Nephron progenitor cell (in vitro differentiated cells): ENCODE measurements around the gene ZFPM1.

Source experiments
- DNase-seq: peaks from one replicate; pipeline ENCODE4 v3.0.0; 2021
- H3K27ac Mint-ChIP-seq: 2 replicates; pipeline ENCODE4 v1.8.0; 2021; ENCODE audit warnings: mild to moderate bottlenecking, moderate library complexity, mixed read lengths
- H3K27me3 Mint-ChIP-seq: 2 replicates; pipeline ENCODE4 v1.8.0; 2021; ENCODE audit warnings: mild to moderate bottlenecking, low read depth, mixed read lengths; ENCODE audit not compliant: poor library complexity
- H3K36me3 Mint-ChIP-seq: 2 replicates; pipeline ENCODE4 v1.8.0; 2021; ENCODE audit warnings: low read depth, mixed read lengths
- H3K4me1 Mint-ChIP-seq: 2 replicates; pipeline ENCODE4 v1.8.0; 2021; ENCODE audit warnings: mixed read lengths
- H3K4me3 Mint-ChIP-seq: 2 replicates; pipeline ENCODE4 v1.8.0; 2021; ENCODE audit warnings: mild to moderate bottlenecking, moderate library complexity, mixed read lengths
- H3K9me3 Mint-ChIP-seq: 2 replicates; pipeline ENCODE4 v1.8.0; 2021; ENCODE audit warnings: mild to moderate bottlenecking, moderate library complexity, mixed read lengths
- CTCF ChIP-seq: fragments of 200-600 bp; sonication (generic); IDR thresholded peaks from 2 replicates; pipeline ENCODE4 v1.5.0; 2021; ENCODE audit warnings: antibody characterized with exemption

The ZFPM1 gene

GRCh38 chr16:88438084-88438870 lies 14.8 kb upstream of the ZFPM1 start:
- no peak for TF ChIP-seq CTCF
- H3K4me3 Mint-ChIP-seq: no peak overlapping the region

GRCh38 chr16:88439016-88439415 lies 14.1 kb upstream of the ZFPM1 start:
- Mint-ChIP-seq H3K4me3 (no peak overlapping the region), H3K36me3 (no peaks in the 10 kb centered on the region), H3K4me1 (peaks cover 12% of the 10 kb centered on the region), H3K27ac (no peak overlapping the region), H3K9me3 (no peaks in the 10 kb centered on the region), H3K27me3 (peaks cover 6% of the 10 kb centered on the region)
- no peak for DNase-seq
- TF ChIP-seq CTCF: no peak

More at GRCh38 chr16:88438084-88438870, 14.8 kb upstream of the ZFPM1 start:
- H3K27ac Mint-ChIP-seq: no peak overlapping the region
- DNase-seq: no peak
- H3K27me3 Mint-ChIP-seq: peaks cover 6% of the 10 kb centered on the region
- H3K36me3 Mint-ChIP-seq: no peaks in the 10 kb centered on the region
- H3K4me1 Mint-ChIP-seq: peaks cover 12% of the 10 kb centered on the region
- no peaks in the 10 kb centered on the region for H3K9me3 Mint-ChIP-seq

- H3K27ac Mint-ChIP-seq: no peak overlapping the region
- no peak overlapping the region for H3K4me3 Mint-ChIP-seq
- H3K9me3 Mint-ChIP-seq: no peaks in the 10 kb centered on the region
- peaks cover 12% of the 10 kb centered on the region for H3K4me1 Mint-ChIP-seq
- H3K36me3 Mint-ChIP-seq: no peaks in the 10 kb centered on the region
- DNase-seq: no peak
- TF ChIP-seq CTCF: no peak
- peaks cover 6% of the 10 kb centered on the region for H3K27me3 Mint-ChIP-seq
Observed at GRCh38 chr16:88439706-88440105, 13.4 kb upstream of the ZFPM1 start.

- Mint-ChIP-seq H3K27me3 (peaks cover 6% of the 10 kb centered on the region), H3K4me3 (no peak overlapping the region), H3K27ac (no peak overlapping the region), H3K9me3 (no peaks in the 10 kb centered on the region), H3K4me1 (peaks cover 10% of the 10 kb centered on the region), H3K36me3 (no peaks in the 10 kb centered on the region)
- TF ChIP-seq CTCF: no peak
- DNase-seq: no peak
Observed at GRCh38 chr16:88440111-88440510, 13.0 kb upstream of the ZFPM1 start.

GRCh38 chr16:88440686-88441405 lies 12.2 kb upstream of the ZFPM1 start:
- Mint-ChIP-seq H3K4me3 (no peak overlapping the region), H3K9me3 (no peaks in the 10 kb centered on the region), H3K27me3 (peaks cover 3% of the 10 kb centered on the region), H3K27ac (no peak overlapping the region), H3K4me1 (peaks cover 5% of the 10 kb centered on the region), H3K36me3 (no peaks in the 10 kb centered on the region)
- no peak for DNase-seq
- TF ChIP-seq CTCF: no peak
